GM12874 (cell line): ENCODE results near the gene ACOT13.

Experiments
- TF ChIP-seq, protein P1 (sequence below): IDR thresholded peaks from 2 replicates; pipeline ENCODE4 v1.5.1; 2011; ENCODE audit warnings: low read depth, mild to moderate bottlenecking, control low read depth, low read length, moderate library complexity; ENCODE audit not compliant: insufficient read depth

Gene ACOT13

DNA sequence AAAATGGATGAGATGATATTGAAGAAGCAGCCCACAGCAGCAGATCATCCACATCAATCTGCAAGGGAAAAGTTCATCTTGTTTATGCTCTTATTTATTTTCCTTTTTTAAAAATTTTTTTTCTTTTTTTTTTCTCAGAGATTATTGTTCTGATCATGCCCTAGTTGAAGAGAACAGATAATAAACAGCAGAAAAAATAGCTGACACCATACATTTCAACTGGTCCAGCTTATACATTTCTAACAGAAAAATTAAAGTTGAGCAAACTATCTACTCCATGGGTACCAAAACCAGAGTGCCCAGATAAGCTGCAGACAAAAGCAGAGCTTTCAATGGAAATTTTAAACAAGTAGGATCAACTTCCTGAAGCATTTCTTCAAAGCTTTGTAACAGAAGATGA is 30.2 kb upstream of the ACOT13 start:
- TF ChIP-seq, protein P1, sequence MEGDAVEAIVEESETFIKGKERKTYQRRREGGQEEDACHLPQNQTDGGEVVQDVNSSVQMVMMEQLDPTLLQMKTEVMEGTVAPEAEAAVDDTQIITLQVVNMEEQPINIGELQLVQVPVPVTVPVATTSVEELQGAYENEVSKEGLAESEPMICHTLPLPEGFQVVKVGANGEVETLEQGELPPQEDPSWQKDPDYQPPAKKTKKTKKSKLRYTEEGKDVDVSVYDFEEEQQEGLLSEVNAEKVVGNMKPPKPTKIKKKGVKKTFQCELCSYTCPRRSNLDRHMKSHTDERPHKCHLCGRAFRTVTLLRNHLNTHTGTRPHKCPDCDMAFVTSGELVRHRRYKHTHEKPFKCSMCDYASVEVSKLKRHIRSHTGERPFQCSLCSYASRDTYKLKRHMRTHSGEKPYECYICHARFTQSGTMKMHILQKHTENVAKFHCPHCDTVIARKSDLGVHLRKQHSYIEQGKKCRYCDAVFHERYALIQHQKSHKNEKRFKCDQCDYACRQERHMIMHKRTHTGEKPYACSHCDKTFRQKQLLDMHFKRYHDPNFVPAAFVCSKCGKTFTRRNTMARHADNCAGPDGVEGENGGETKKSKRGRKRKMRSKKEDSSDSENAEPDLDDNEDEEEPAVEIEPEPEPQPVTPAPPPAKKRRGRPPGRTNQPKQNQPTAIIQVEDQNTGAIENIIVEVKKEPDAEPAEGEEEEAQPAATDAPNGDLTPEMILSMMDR, result no peak

DNA sequence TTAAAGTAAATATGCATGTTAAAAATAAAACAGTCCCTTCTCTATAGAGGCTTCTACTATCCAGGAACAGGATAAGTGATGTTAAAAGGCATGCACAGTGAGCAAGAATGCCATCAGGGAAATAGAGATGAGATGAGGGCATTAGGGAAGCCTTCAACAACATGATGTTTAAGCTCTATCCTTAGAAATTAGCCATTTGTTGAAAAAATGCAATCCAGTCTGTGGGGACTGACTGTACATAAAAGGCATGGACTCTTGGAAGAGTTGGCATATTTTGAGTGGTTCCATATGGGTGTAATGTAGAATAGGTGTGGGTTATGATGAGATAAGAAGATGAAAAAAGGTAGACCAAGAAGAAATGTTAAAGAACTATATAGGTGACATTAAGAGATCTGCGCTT is 26.7 kb upstream of the ACOT13 start:
- TF ChIP-seq, protein P1, result no peak

DNA sequence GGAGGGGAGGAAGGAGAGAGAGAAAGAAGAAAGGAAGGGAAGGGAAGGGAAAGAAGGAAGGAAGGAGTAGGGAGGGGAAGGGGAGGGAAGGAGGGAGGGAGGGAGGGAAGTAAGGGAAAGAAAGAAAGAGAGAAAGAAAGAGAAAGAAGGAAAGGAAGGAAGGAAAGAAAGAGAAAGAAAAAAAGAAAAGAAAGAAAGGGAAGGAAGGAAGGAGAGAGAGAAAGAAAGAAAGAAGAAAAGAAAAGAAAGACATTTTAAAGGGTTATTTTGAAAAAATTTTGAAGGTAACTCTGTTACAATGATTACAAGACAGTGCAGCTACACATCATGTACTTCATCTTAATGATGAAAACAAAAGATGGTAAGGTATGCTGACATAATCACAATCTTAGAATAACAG is 24.8 kb upstream of the ACOT13 start:
- TF ChIP-seq, protein P1, result no peak

DNA sequence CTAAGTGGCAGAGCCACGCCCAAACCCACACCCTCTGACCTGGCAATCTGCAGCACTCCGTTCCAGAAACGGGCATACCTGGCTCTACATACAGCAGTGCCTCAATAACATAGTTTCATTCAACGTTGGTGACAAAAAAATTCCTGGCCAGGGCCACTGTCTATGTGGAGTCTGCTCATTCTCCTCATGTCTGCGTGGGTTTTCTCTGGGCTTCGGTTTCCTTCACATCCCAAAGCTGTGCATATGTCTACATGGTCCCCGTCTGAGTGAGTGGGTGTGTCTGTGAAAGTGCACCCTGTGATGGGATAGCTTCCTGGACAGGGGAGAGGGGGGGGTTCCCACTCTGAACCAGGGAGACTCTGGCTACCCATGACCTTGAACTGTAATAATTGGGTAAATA is 23.0 kb upstream of the ACOT13 start:
- TF ChIP-seq, protein P1, result no peak

DNA sequence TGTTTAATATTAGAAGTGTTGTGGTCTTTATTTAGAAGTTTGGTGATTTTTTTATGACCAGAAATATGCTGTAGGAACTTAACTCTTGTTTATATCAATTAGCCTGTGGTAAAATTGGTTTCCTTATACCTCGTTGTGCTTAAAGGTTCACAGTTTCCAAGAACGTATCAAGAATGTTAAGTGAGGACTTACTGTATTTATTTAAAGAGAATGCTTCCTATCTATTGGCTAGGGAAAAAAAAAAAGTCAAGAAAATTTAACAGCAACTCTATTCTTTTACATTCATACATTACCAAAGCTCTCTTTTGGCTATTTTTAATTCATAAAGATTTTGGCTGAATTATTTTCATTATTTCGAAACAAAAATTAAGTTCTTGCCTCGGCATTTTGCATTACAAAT is 22.5 kb upstream of the ACOT13 start:
- TF ChIP-seq, protein P1, result no peak

DNA sequence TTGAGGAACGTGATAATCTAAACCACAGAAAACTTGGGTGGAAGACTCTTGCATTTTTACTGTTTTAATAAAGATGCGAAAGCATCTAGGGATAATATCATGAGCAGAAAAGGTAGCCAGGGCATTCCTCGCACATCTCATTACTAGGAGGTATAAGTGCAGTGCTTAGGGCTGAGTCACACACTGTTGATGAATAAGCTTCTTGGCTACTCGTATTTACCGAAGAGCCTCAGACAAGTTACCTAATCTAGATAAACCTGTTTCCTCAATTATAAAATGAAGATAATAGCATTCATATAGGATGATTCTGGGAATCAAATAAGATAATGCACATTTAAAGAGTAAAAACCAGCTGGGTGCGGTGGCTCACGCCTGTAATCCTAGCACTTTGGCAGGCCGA is 20.1 kb upstream of the ACOT13 start:
- TF ChIP-seq, protein P1, result no peak

DNA sequence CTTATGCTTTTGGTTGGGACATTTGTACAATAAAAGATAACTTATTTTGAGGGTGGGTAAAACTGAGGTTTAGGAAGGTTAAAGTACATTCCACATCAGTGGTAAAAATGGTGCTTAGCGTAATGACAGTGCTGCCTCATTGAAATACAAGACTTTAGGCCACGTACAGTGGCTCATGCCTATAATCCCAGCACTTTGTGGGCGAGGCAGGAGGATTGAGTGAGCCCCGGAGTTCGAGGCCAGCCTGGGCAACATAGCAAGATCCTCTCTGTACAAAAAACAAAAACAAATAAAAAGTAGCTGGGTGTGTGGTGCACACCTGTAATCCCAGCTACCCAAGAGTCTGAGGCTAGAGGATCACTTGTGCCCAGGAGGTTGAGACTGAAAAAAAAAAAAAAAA is 18.6 kb upstream of the ACOT13 start:
- TF ChIP-seq, protein P1, result no peak

DNA sequence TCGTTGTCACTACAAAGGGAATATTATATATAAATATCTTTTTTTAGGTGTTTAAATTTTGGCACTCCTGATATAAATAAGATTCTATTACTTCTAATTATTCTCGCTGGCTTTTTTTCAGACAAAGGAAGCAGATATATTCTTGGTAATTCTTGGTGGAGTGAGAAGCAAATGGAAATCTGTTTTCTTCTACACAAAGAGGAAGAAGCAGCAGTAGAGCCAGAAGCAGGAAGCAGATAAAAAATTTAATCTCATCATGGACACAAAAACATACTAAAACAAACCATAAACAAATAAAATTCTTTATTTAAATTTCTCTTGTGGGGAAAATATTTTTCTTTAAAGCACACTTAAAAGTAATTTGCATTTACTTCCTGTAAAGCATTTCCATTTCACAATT is 17.2 kb upstream of the ACOT13 start:
- TF ChIP-seq, protein P1, result no peak
